Left cardiac atrium (tissue), 4 donors: Measurements from ENCODE around the gene ADCY2. TPM values are rescaled to one million over a fixed set of nuclear protein-coding genes. Genes with fewer than 3 reads are reported as not detected.
A peak's percentile ranks its signal among the peaks of the same experiment; 100 is the strongest.

Source experiments
- ATAC-seq, 2 donors: fragments of 200-7000 bp; cut with Tn5 transposase; one replicate each; pipeline ENCODE4 v1.9.1; 2020; ENCODE audit warnings: mild to moderate bottlenecking in 2 of 2, moderate library complexity in 2 of 2
- DNase-seq: peaks from one replicate; pipeline ENCODE4 v3.0.0-alpha.2; 2020
- intact Hi-C, 2 donors: fragments of 100-400 bp; cut with DNase I; formaldehyde crosslinking; loops; one replicate each; pipeline versions ENCODE4 v1.14.1 to v1.15.1; 2022 to 2023
- total RNA-seq, 2 donors: library from RNA; stranded (reverse); fragmentation: NEBNext Ultra II Directional; extraction: Animal tissue kit (Norgen Biotek cat#: 25700); gene quantifications; one replicate each; pipeline ENCODE4 v1.2.1, GENCODE V29; 2021
- donor health status: DM: no; HTN: yes; CAD: no.
- donor health status: DM: no; HTN: yes; CAD: no; lungs with severe emphysema.
- donor health status: DM: yes; HTN: yes; CAD: no.
- donor health status: Dilated cardiomyopathy.

The ADCY2 gene
- total RNA-seq, 2 donors from 2014 or later: 0.35 to 1.1 TPM

DNA sequence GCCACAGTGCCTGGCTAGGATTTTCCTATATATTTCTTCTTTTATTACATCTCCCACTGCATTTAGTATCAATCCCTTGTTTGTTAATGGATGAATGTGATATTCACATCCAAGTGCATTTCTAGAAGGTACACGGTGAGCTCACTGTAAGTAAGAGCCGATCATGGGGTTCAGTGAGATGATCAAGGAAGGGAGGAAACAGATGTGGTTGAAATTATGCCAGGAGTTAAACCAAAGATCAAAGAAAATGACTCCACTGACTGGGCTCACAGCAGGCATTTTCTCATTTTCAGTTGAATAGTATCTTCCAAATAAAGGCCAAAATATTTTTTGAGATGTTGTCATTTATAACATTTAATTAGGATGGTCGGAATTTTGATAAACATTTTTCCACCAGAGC lies 357.2 kb downstream of the ADCY2 start:
- ATAC-seq (no peak), DNase-seq (no peak)
- intact Hi-C loops: no loop called here

DNA sequence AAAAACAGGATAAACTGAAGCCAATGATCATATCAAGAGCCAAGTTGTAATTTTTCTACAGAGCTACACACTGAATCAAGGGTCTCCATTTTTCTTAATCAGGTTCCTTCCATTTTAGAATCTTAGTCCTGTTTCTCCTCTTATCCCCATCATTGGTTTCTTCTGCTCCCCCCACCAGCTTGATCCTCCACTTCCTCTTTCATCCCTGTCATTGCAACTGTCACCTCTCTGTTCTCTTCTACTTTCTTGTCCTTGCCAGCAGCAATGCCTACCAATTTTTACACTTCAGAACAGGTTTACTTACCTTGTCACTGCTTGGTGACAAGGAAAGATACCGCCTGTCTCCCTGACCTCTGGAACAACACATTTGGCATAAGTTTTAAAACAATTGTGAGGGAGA lies 357.7 kb downstream of the ADCY2 start:
- ATAC-seq (no peak), DNase-seq (no peak)
- intact Hi-C loops: no loop called here

DNA sequence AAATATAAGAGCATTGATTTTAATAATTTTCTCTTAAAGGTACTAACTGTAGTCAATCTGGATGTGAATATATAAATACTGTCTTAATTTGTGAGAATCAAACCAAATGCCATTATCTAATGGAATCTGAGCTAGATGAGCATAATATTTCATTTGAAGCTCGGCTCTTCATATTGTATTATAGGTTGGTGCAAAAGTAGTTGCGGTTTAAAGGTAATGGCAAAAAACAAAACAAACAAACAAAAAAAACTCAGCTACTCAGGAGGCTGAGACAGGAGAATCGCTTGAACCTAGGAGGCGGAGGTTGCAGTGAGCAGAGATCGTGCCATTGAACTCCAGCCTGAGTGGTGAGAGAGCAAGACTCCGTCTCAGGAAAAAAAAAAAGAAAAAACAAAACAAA lies 358.6 kb downstream of the ADCY2 start:
- no peak for ATAC-seq
- no peak for DNase-seq
- intact Hi-C loops: no loop called here

DNA sequence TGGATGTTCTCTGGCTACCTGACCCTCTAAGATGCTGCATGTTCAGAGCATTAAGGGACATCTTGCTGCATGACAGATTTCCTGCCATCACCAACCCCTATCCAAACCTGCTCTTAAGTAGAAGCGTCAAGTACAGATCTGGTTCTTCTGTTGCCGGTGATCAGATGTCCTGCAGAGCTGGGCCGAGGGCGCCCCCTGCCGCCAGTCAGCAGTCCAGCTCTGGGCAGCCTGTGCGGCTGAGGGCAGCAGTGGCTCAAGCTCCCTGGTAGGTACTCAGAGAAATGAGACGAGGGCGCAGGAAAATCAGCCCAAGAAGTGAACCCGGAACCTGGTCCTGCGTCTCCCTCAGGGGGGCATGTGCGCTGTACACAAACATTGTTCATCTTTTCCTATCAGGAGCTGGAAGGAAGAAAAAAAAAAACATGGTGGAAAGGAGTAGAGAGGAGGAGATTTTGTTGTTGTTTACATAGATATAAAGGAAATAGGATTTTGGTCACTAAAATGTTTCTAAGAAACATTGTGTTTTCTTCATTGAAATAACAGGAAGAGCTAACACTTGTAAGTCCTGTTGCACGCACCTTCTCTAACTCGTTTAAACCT lies 359.2 kb downstream of the ADCY2 start:
- ATAC-seq (peak in 1 of 2 donors; percentile 65), DNase-seq (no peak)
- intact Hi-C loops: no loop called here

DNA sequence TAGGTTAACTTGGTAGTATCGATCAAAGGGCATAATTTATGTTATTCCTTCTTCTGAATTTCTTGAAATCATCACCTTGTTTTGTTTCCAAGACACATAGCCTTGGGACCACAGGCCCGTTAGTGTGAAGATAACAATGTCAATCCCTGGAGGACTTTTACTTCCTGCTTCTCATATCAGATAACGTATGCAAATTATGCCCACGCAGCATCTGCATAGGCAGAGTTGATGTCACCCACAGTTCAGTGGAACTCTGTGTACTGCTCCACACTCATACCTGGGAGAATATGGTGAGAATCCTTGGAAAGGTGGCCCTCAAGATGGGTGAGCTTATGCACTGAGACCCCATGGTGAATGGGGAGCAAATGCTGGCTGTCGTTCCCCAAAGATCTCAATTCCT lies 360.0 kb downstream of the ADCY2 start:
- ATAC-seq: no peak
- intact Hi-C loops: no loop called here
- no peak for DNase-seq

DNA sequence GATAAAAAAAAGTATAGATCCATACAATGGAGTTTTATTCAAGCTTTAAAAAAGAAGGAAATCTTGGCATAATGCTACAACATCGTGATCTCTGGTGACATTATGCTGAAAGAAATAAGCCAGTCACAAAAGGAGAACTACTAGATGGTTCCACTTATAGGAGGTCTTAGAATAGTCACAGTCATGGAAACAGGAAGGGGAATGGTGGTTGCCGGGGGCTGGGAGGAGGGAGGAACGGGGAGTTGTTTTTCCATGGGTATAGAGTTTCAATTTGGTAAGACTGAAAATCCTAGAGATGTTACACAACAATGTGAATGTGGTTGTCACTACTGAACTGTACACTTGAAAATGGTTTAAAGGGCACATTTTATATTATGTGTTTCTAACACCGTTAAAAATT lies 360.5 kb downstream of the ADCY2 start:
- ATAC-seq (no peak), DNase-seq (no peak)
- intact Hi-C loops: no loop called here

DNA sequence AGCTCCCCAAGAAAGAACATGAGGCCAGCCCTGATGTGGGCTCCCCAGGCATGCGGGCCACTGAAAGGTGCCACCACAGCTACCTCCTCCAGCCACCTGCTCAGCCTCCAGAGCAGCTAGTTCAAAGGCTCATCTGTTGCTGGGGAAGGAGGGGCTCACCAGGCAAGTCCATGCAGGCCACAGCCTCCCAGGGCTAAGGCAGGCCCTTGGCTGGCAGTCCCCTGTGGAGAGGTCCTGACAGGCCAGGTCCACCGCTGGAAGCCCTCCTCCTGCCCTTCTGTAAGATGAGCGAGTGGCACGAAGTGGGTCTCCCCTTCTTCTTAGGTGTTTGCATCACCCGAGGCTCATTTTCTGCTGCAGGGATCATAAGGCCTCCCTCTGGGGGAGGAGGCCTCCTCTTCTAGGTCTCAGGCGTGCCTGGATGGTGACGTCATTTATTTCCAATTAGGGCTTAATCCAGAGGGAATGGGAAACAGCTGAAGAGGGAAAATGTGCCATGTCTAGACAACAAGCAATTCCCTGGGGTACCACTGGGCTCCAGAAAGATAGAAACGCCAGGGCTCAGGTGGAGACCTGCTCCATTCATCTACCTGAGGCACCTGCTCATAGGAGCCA lies 363.4 kb downstream of the ADCY2 start:
- ATAC-seq: no peak
- intact Hi-C loops: no loop called here
- no peak for DNase-seq

DNA sequence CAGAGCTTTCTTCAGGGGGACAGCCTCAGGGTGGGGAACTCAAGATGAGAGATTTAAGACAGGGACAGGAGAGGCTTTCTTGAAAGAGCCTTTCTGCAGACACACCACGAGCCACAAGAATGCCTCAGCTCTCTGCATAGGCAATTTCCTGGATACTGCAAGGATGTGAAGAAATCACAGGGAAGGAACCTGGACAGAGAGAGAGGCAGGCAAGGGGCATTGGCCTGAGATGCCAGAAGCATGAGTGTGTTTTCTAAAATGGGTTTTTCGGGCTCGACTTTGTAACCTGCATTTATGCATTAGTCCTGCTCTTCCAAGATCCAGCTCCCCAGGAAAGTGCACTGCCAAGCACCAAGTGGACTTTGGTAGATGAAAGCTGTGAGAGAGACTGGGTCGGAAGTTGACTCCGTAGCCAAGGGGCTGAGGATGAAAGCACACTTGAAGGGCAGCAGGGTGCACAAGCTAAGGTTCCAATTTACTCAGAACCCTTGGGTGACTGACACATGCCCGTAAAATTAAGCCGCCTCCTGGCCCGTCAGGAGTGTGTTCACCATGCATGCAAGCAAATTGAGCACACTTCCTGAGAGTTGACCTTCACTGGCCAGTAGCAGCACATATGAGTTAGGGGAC lies 364.1 kb downstream of the ADCY2 start:
- ATAC-seq (no peak), DNase-seq (no peak)
- intact Hi-C loops: no loop called here

DNA sequence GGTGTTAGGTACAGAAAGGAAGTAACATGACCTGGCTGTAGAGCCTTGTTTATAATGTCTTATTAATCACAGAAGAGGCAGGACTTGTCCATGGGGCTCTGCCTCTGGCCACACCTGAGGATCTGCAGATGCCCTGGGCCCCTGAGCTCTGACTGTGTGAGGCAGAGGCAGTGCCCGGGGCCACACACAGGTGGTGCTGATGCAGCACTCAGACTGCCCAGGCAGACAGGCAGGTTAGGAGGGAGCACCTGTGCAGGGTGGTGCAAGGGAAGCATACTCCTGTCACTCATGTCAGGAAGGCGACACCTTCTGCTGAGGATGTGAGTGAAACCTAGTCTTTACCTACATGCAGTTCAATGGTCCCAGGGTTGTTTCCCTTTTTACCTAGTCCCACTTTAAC lies 366.3 kb downstream of the ADCY2 start:
- no peak for ATAC-seq
- DNase-seq: no peak
- intact Hi-C loops: no loop called here

DNA sequence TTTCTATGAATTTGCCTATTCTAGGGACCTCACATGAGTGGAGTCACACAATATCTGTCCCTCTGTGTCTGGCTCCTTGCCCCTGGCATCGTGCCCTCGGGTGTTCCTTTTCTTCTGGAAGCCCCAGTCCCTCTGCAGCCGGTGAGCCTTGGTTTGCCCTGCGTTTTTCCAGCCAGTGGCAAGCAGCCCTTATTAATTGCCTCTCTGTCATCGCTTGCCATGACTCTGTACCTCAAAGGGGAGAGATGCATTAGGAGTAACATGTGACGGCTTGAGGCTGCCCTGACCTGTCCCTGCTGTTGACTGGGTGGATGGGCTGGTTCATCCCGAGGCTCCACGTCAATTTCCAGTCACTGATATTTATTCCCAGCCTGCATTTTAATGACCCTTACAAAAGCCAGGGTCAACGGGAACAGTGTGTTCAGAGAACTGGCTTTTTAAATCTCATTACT lies 367.7 kb downstream of the ADCY2 start:
- DNase-seq: no peak
- intact Hi-C loops: no loop called here
- ATAC-seq: no peak

DNA sequence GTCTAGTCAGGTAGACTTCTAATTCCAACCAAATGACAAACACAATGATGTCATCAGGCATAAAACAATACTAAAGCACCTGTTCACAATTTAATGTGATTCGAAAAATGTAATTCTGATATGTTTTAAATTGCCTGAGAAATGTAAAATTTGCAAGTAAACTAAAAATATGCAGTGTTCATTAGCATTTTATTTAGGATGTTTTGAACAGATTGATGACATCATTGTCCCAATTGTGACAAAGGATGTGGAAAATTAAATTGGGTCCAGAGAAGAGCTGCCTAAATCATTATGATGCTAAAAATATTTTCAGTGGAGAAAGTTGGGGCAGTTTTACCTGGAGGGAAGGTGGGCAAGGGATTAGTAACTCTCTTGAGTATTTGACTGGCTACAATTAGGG lies 368.5 kb downstream of the ADCY2 start:
- no peak for DNase-seq
- ATAC-seq: no peak
- intact Hi-C loops: no loop called here

DNA sequence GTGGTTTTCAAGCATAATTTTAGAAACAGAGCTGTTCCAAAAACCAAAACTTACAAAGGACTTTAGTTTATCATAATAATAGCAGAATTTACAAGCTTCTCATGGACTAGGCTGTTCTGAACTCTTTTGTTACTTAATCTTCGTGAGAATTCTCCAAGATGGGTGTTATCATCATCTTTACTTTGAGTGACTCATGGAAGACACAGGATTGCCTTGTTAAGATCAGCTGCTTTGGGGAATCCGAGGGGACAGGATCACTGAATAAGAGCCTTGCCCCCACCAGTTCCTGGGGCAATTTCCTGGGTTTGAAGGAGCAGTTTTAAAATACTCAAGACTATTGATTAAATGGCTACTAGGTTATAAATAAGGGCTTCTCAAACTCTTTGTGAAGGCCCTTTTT lies 374.5 kb downstream of the ADCY2 start:
- intact Hi-C loops: no loop called here
- DNase-seq (no peak), ATAC-seq (no peak)

DNA sequence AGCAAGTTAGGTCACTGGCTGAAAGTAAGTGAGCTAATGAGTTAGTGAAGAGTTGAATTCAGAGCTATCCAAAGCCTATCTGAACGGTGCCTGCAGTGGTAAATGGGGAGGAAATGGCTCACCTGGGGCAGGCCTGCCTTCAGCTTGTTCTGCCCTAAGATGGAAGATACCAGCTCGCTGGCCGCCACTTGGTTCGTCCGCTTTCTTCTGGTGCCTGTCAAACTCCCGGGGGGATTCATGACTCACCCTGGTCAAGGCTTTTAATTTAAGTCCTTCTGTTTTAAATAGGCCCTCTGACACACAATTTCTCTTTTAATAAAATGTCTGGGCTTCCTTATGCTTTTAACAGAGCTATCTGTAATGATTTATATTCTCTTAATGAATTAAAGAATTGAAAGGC lies 376.2 kb downstream of the ADCY2 start:
- ATAC-seq (no peak), DNase-seq (no peak)
- intact Hi-C loops: no loop called here

DNA sequence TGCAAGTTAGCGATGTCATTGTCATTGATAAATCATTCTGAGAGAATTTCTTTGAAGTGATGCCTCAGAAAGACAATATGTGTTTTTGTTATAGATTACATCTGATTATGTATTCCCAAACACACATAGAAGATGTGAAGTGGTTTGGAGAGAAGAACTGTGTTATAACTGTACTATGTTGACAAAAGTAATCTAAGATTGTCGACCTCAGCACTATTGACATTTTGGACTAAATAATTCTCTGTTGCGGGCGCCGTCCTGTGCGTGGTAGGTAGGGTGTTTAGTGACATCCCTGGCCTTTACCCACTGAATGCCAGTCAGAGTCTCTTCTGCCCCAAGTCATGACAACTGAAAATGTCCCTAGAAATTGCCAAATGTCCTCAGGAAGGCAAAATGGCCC lies 377.2 kb downstream of the ADCY2 start:
- no peak for DNase-seq
- ATAC-seq: no peak
- intact Hi-C loops: no loop called here

DNA sequence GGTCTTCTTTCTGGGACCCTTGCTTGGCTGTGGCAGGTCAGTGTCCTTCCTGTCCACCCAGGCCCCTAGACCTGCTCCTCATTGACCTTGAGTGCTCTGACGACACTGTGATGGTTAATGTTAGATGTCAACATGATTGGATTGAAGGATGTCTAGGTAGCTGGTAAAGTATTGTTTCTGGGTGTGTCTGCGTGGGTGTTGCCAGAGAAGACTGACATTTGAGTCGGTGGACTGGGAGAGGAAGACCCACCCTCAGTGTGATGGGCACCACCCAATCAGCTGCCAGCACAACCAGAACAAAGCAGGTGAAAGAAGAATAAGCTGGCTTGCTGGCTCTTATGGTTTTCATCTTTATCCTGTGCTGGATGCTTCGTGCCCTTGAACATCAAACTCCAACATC lies 380.5 kb downstream of the ADCY2 start:
- ATAC-seq (no peak), DNase-seq (no peak)
- intact Hi-C loops: no loop called here

DNA sequence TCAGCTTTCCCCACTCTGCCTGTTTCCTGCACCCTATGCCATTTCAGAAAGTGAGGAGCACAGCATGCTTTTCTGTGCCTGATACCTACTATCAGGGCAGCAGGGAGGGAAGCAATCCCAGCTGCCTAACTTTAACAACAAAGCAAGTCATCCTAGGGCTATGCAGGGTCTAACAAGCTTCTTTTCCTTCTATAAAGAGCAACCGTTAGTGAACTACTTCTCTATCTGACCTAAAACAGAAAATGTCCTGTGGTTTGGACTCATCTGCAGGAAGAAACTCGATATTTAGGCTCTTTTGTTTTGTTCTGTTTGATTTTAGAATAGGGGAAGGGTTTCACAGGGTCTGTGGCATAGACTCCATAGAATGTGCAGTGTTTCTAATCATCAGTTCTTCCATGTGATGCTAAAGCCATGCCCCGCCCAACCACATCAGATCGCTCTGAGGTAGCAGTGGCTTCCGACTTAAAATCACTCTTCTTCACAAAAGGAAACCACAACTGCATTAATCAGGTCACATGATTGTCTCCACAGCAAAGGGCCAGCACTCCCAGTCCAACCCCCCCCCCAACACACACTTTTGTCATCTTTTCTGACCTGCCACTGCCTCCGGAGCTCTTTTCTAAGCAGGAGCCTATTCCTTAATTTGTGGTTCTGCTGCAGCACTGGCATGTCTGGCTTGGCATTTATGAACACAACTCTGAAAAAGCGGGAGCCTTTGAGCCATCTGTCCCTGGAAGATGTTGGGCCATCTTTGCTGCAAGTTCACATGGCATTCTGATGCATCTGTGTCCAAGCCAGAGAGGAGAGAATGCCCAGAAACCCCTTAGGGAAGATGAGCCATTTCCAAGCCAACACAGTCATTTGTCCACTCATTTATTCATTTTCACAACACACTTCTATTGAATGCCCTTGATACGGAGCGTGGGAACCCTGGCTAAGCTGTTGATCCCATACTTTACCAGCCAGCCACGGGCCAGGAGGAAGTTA lies 383.4 kb downstream of the ADCY2 start:
- intact Hi-C loops: no loop called here
- ATAC-seq (no peak), DNase-seq (no peak)

DNA sequence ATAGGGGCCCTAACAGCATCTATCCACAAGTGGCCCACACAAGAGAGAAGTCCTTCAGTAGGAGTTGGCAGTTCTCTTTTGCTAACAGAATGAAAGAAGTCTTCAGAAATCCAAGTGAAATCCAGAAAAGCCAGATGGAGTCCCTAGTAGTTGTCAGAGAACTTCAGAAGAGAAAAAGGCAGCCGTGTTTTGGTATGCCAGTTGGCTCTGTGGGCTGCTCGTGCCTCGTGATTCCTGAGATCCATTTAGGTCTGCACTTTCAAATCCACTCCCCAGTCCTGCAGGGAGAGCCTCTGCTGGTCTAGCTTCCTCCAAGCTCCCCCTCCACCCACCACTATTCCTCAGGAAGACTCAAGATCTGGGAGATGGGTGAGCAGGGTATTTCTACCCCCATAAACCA lies 386.0 kb downstream of the ADCY2 start:
- intact Hi-C loops: no loop called here
- DNase-seq: no peak
- ATAC-seq: no peak

DNA sequence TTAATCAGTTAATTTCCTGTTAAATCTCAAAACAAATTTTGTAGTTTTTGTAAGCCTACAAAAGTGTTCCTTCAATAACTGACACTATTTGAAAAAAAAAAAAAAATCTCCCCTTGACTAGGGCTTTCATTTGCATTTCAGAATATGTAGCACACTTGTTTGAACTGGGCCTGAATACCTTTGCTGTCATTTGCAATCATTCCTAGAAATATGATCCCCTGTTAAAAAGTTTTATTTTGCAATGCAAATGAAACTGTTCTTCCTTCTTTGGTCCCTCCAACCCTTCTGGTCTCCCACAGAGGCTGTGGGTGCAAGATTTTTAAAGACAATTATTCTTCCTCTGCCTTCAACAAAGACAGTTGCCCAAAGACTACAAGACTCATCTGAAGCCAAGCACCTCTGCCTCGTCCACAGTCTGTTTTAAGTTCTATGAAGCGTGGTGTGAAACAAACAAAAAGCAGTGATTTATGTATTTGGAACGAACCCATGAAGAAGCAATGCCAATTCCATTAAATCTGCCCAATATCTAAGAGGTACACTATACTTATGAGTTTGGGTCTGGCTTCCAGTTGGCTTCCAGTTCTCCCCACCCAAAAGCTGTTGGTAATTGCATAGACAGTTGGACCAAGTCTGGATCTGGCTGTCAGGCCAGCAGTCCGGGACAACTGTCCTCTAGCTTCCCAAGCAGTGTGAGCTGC lies 388.9 kb downstream of the ADCY2 start:
- ATAC-seq (no peak), DNase-seq (no peak)
- intact Hi-C loops: no loop called here

DNA sequence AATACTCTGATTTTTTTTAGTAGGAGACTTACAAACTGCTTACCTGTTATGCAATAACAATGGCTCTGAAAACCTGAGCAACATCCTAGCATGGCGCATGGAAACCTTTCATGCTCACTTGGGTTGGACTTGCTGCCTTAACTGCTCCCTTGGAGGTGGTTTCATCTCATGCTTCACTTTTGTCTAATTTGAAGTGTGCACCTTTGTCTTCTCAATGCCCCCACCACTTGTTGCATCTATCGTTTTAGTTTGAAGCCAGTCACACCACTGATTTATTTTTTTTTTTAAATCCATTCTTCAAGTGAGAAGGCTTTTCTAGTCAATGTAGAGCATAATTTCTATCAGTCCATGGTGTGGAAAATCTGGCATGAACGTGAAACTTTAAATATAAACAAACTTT lies 391.8 kb downstream of the ADCY2 start:
- no peak for ATAC-seq
- no peak for DNase-seq
- intact Hi-C loops: no loop called here
